Neural progenitor cell (in vitro differentiated cells): ENCODE measurements around the gene PTTG2. TPM values are rescaled to one million over a fixed set of nuclear protein-coding genes. Genes with fewer than 3 reads are reported as not detected.

Source experiments
- DNase-seq: peaks from one replicate; pipeline ENCODE4 v3.0.0-alpha.2; 2016; ENCODE audit warnings: low spot score
- H2AFZ ChIP-seq: fragments of 200-600 bp; sonication (generic); replicated peaks from 2 replicates; pipeline ENCODE4 v1.6.1; 2016; ENCODE audit warnings: antibody characterized with exemption
- H3F3A ChIP-seq: fragments of 200-600 bp; sonication (generic); 2 replicates; pipeline ENCODE4 v1.6.1; 2016; ENCODE audit warnings: antibody characterized with exemption, low read depth
- H3K27ac ChIP-seq: fragments of 200-600 bp; sonication (generic); 2 replicates; pipeline ENCODE4 v1.5.1; 2016; ENCODE audit warnings: mild to moderate bottlenecking
- H3K27me3 ChIP-seq: fragments of 200-600 bp; sonication (generic); 2 replicates; pipeline ENCODE4 v1.6.1; 2016; ENCODE audit warnings: mild to moderate bottlenecking, moderate library complexity
- H3K36me3 ChIP-seq: fragments of 200-600 bp; sonication (generic); 2 replicates; pipeline ENCODE4 v1.5.1; 2016
- H3K4me1 ChIP-seq: fragments of 200-600 bp; sonication (generic); 2 replicates; pipeline ENCODE4 v1.6.1; 2016; ENCODE audit warnings: mixed run types
- H3K4me2 ChIP-seq: fragments of 200-600 bp; sonication (generic); 2 replicates; pipeline ENCODE4 v1.6.1; 2016
- H3K4me3 ChIP-seq: fragments of 200-600 bp; sonication (generic); 2 replicates; pipeline ENCODE4 v1.5.1; 2016
- H3K79me2 ChIP-seq: fragments of 200-600 bp; sonication (generic); 2 replicates; pipeline ENCODE4 v1.6.1; 2016; ENCODE audit warnings: low read depth
- H3K9ac ChIP-seq: fragments of 200-600 bp; sonication (generic); 2 replicates; pipeline ENCODE4 v1.6.1; 2016
- H3K9me3 ChIP-seq: fragments of 200-600 bp; sonication (generic); 2 replicates; pipeline ENCODE4 v1.5.1; 2016; ENCODE audit warnings: low read depth
- H4K20me1 ChIP-seq: fragments of 200-600 bp; sonication (generic); 2 replicates; pipeline ENCODE4 v1.6.1; 2016; ENCODE audit warnings: low read depth
- H3K27ac Mint-ChIP-seq: 3 replicates; pipeline ENCODE4 v1.8.0; 2021; ENCODE audit warnings: mixed read lengths
- H3K27me3 Mint-ChIP-seq: 2 replicates; pipeline ENCODE4 v1.8.0; 2022; ENCODE audit warnings: low read depth, mild to moderate bottlenecking, inconsistent platforms, moderate library complexity, mixed read lengths; ENCODE audit not compliant: insufficient read depth
- H3K36me3 Mint-ChIP-seq: 3 replicates; pipeline ENCODE4 v1.8.0; 2021; ENCODE audit warnings: mixed read lengths
- H3K4me1 Mint-ChIP-seq: 3 replicates; pipeline ENCODE4 v1.8.0; 2021; ENCODE audit warnings: mixed read lengths
- H3K4me3 Mint-ChIP-seq: 3 replicates; pipeline ENCODE4 v1.8.0; 2021; ENCODE audit warnings: mild to moderate bottlenecking, moderate library complexity, mixed read lengths
- H3K9me3 Mint-ChIP-seq: 3 replicates; pipeline ENCODE4 v1.8.0; 2020; ENCODE audit warnings: mixed read lengths
- CTCF ChIP-seq: fragments of 200-600 bp; sonication (generic); IDR thresholded peaks from 2 replicates; pipeline ENCODE4 v1.5.1; 2017; ENCODE audit warnings: antibody characterized with exemption, mild to moderate bottlenecking
- EZH2 ChIP-seq: fragments of 200-600 bp; sonication (generic); IDR thresholded peaks from 2 replicates; pipeline ENCODE4 v1.6.1; 2017; ENCODE audit warnings: antibody characterized with exemption, mild to moderate bottlenecking, moderate library complexity
- EZH2phosphoT487 ChIP-seq: fragments of 200-600 bp; sonication (generic); IDR thresholded peaks from 2 replicates; pipeline ENCODE4 v1.6.1; 2017; ENCODE audit warnings: antibody characterized with exemption
- total RNA-seq: library from RNA; depleted of rRNA; stranded (reverse); fragments of >200 nt; gene quantifications from 2 replicates; pipeline ENCODE4 v1.2.3, GENCODE V29; 2015; ENCODE audit warnings: low replicate concordance

The PTTG2 gene
- total RNA-seq, 1 donor from 2014 or later: not detected

GRCh38 chr4:37934609-37935008 lies 25.6 kb upstream of the PTTG2 start:
- H3K9me3 Mint-ChIP-seq: no peaks in the 10 kb centered on the region
- H3K4me1 Mint-ChIP-seq: no peaks in the 10 kb centered on the region
- no peak overlapping the region for H3K4me3 ChIP-seq
- no peaks in the 10 kb centered on the region for H4K20me1 ChIP-seq
- H3K27ac ChIP-seq: no peak overlapping the region
- no peaks in the 10 kb centered on the region for H3K79me2 ChIP-seq
- H3K36me3 ChIP-seq: no peaks in the 10 kb centered on the region
- H3K4me3 Mint-ChIP-seq: no peak overlapping the region
- DNase-seq: no peak
- TF ChIP-seq EZH2phosphoT487: no peak
- no peak for TF ChIP-seq EZH2
- no peak overlapping the region for H3K9ac ChIP-seq
- no peak overlapping the region for H3K4me2 ChIP-seq
- no peak overlapping the region for H3K27ac Mint-ChIP-seq
- no peaks in the 10 kb centered on the region for H3F3A ChIP-seq
- H3K4me1 ChIP-seq: no peaks in the 10 kb centered on the region
- H3K36me3 Mint-ChIP-seq: no peaks in the 10 kb centered on the region
- no peaks in the 10 kb centered on the region for H3K27me3 ChIP-seq
- no peaks in the 10 kb centered on the region for H3K9me3 ChIP-seq
- H3K27me3 Mint-ChIP-seq: peaks cover 4% of the 10 kb centered on the region
- H2AFZ ChIP-seq: no peak overlapping the region

GRCh38 chr4:37935026-37935425 lies 25.2 kb upstream of the PTTG2 start:
- Histone ChIP-seq H3K36me3 (no peaks in the 10 kb centered on the region), H3K9me3 (no peaks in the 10 kb centered on the region)
- H3K9me3 Mint-ChIP-seq: no peaks in the 10 kb centered on the region

GRCh38 chr4:37936889-37937498 lies 23.2 kb upstream of the PTTG2 start:
- Mint-ChIP-seq H3K36me3 (no peaks in the 10 kb centered on the region), H3K27ac (no peak overlapping the region), H3K9me3 (peaks cover 8% of the 10 kb centered on the region), H3K4me1 (no peaks in the 10 kb centered on the region), H3K27me3 (peaks cover 4% of the 10 kb centered on the region), H3K4me3 (no peak overlapping the region)
- Histone ChIP-seq H3K4me2 (no peak overlapping the region), H3F3A (no peaks in the 10 kb centered on the region), H3K79me2 (no peaks in the 10 kb centered on the region), H3K9ac (no peak overlapping the region), H4K20me1 (no peaks in the 10 kb centered on the region), H3K27ac (no peak overlapping the region), H3K4me3 (no peak overlapping the region), H3K9me3 (no peaks in the 10 kb centered on the region), H3K4me1 (no peaks in the 10 kb centered on the region), H3K27me3 (no peaks in the 10 kb centered on the region), H2AFZ (no peak overlapping the region), H3K36me3 (no peaks in the 10 kb centered on the region)
- TF ChIP-seq EZH2phosphoT487: no peak
- no peak for DNase-seq

More at GRCh38 chr4:37935026-37935425, 25.2 kb upstream of the PTTG2 start:
- H3K36me3 Mint-ChIP-seq: no peaks in the 10 kb centered on the region
- H3K79me2 ChIP-seq: no peaks in the 10 kb centered on the region
- no peak overlapping the region for H3K4me3 ChIP-seq
- H3K27me3 Mint-ChIP-seq: peaks cover 4% of the 10 kb centered on the region
- no peak overlapping the region for H3K9ac ChIP-seq
- H3K4me1 ChIP-seq: no peaks in the 10 kb centered on the region
- H3K27ac Mint-ChIP-seq: no peak overlapping the region
- H3F3A ChIP-seq: no peaks in the 10 kb centered on the region
- H2AFZ ChIP-seq: no peak overlapping the region
- H3K4me3 Mint-ChIP-seq: no peak overlapping the region
- H3K27ac ChIP-seq: no peak overlapping the region
- no peaks in the 10 kb centered on the region for H3K27me3 ChIP-seq
- H4K20me1 ChIP-seq: no peaks in the 10 kb centered on the region
- DNase-seq: no peak
- no peaks in the 10 kb centered on the region for H3K4me1 Mint-ChIP-seq
- no peak overlapping the region for H3K4me2 ChIP-seq
- TF ChIP-seq CTCF: no peak
- TF ChIP-seq EZH2phosphoT487: no peak
- no peak for TF ChIP-seq EZH2

GRCh38 chr4:37938208-37938607 lies 22.0 kb upstream of the PTTG2 start:
- Histone ChIP-seq H3K27ac (no peak overlapping the region), H3K4me3 (no peak overlapping the region), H3K9me3 (no peaks in the 10 kb centered on the region), H3K4me1 (no peaks in the 10 kb centered on the region), H3K27me3 (no peaks in the 10 kb centered on the region), H3K79me2 (no peaks in the 10 kb centered on the region), H4K20me1 (no peaks in the 10 kb centered on the region), H3F3A (no peaks in the 10 kb centered on the region), H3K36me3 (no peaks in the 10 kb centered on the region), H3K4me2 (no peak overlapping the region), H2AFZ (no peak overlapping the region), H3K9ac (no peak overlapping the region)
- Mint-ChIP-seq H3K9me3 (peaks cover 10% of the 10 kb centered on the region), H3K27me3 (peaks cover 5% of the 10 kb centered on the region), H3K27ac (no peak overlapping the region), H3K4me3 (no peak overlapping the region), H3K4me1 (no peaks in the 10 kb centered on the region), H3K36me3 (no peaks in the 10 kb centered on the region)
- no peak for DNase-seq
- TF ChIP-seq EZH2 (no peak), EZH2phosphoT487 (no peak), CTCF (no peak)
